Cerebellar nuclear complex (tissue), 1 donor: Measurements from ENCODE around the gene TMEM239.
"Not testable (repeated sequence)": the region's sequence is repeated elsewhere in the genome, so short reads cannot be mapped to it uniquely, and the experiment has no call there.

ENCODE experiments used
- DNase-seq, 2 experiments: peaks; one replicate each; lab custom pipeline; 2025; lab: John Stamatoyannopoulos, UW

TMEM239 gene

GRCh38 chr20:2820896-2821869, 5.0 kb downstream of the TMEM239 start:
- DNase-seq, result no peak

DNA sequence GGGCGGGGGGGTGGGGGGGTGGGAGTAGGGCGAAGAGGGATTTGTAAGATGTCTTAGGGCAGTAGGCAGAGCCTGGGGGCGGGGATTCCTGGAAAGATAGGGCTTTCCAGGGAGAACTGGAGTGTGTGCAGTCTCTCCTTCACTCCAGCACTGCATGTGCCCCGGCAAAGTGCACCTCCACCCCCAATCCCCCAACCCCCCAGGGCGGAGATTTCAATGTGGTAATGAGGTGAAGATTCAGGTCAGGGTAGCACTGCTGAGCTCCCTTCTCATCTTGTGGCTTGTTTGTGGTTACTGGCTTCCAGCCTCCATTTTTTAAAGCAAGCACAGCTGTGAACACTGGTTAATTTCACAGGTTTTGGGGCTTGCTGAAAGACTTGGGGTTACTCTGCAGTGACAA, 5.9 kb downstream of the TMEM239 start:
- no peak for DNase-seq

DNA sequence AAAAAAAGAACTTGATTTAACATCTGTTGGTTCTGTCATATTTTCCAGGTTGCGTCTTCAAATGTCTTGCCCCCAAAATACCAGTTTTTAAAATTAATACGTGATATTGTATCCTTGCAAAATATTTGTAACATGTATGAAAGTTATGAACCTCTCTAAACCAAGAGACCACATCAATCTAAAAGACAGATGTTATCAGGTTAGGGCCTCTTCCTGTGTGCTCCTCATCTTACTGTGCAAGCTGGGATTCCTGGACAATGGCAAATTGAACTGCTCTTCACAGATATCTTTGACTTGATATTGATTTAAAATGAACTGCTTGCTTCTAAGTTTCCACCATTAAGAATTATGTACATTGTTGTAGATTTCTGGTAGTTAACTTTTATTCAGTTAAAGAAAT, 9.6 kb downstream of the TMEM239 start:
- DNase-seq, result no peak

DNA sequence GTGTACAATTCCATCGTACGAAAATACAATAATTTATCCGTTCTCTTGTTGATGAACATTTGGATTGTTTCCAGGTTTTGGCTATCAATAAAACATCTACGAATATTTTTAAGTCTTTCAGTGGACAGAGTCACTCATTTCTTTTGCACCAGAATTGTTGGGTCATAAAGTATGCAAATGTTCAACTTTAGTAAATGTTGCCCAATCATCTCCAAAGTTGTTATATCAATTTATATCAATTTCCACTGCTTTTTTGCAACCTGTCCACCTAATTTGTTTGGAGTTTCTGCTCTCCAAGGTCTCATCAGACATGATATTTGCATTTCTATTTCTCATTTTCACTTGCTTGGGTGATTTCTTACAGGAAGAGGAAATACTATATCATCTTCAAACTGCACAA, 10.5 kb downstream of the TMEM239 start:
- no peak for DNase-seq

- no peak for DNase-seq
These were observed 13.2 kb downstream of the TMEM239 start for GRCh38 chr20:2829376-2829775.

- DNase-seq, result not testable (repeated sequence)
These were observed 15.0 kb downstream of the TMEM239 start for GRCh38 chr20:2831206-2831605.

- no peak for DNase-seq
These were observed 17.6 kb downstream of the TMEM239 start for GRCh38 chr20:2833761-2834160.

GRCh38 chr20:2834401-2835110, 18.4 kb downstream of the TMEM239 start:
- no peak for DNase-seq

DNA sequence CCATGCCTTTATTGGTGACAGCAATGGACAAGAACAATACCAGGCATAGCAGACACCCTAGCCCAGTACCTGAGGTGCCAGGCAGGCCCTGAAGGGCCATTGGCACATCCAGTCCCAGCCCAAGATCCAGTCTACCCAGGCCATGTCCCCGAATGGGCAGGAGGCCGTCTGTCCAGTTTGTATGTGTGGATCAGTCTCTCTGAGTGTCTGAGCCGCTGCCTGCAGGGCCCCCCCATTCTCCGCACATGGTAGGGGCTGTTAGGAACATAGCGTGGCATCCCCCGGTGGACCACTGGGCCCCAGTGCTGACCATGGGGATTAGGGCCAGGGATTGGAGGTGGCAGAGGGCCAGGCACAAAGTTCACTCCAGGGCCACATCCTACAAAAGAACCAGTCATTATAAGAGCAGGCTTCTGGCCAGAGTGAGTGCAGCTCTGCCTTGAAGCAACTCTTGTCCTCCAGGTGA, 19.2 kb downstream of the TMEM239 start:
- DNase-seq, result no peak

DNA sequence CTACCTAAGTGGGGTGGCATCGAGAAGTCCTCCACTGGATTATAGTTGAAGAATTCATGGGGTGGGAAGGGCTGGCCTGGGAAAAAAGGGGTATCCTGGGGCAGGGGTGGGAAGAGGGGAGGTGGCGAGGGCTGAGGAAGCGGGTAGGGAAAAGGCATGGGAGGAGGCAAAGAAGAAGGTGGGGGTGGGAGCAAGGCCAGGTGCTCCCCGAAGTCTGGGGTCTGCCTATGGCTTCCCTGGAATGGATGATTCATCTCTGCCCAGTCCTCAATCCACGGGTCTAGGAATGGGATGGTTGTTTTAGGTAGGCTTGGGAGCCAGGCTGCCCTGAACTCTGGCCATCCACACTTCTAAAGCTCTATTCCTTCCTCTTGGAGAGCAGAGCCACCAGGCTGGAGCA, 19.9 kb downstream of the TMEM239 start:
- no peak for DNase-seq

GRCh38 chr20:2837221-2837960, 21.2 kb downstream of the TMEM239 start:
- DNase-seq, result no peak

DNA sequence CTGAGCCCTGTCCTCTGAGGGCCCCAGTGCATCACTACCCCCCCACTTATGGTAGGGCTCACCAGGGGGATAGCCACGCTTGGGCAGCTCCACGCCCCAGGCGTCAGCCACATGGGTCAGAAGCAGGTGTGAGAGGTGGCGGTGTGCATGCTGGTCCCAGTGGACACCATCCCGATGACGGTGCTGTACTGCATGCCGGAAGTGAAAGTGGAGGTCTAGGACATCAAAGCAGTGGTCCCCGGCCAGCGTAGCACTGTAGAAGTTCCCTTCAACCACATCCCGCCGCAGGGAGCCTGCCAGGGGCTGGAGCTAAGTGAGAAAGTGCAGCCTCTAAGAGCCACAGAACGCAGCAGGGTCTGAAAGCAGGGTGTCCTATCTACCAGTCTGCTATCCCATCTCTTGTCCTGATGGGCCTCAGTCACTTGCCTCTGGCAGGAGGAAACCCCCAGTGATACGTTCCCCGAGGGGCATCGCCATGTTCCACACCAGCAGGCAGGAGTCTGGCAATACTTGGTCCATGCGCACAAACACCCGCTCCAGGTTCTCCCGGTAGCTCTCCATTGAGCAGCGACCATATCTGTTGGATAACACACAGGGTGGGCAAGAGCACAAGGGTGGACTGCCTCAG, 22.1 kb downstream of the TMEM239 start:
- no peak for DNase-seq

- DNase-seq, result no peak
These were observed 22.9 kb downstream of the TMEM239 start for GRCh38 chr20:2838847-2839671.

DNA sequence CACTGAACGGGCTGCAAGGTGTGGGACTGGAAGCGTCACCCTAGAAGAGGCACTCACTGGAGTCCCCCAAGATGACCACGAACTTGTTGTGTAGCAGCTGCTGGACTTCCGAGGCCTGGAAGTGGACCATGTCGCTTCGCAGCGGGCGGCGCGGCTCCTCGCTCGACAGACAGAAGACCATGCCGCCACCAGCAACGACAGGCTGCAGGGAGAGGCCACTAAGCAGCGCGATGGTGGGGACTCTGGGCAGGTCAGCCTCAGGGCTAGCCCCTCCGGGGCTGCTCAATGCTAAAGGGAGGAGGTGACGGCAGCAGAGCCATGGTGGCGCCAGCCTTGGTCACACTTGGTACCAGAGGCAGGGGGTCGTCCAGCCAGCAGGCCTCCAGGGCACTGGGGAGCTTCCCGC, 23.6 kb downstream of the TMEM239 start:
- no peak for DNase-seq

GRCh38 chr20:2840138-2840966, 24.2 kb downstream of the TMEM239 start, which contains the start of the genes PCED1A and VPS16:
Gene PCED1A, minus strand, starts transcription at chr20:2840655. Its CDS starts 743 bp downstream, at chr20:2839912.
Gene VPS16, plus strand, starts transcription at chr20:2840745. Its CDS starts 30 bp downstream, at chr20:2840775.
- DNase-seq, result peak in 1 of 2 experiments; percentile 63

GRCh38 chr20:2840967-2841531, 24.9 kb downstream of the TMEM239 start:
- DNase-seq, result no peak

DNA sequence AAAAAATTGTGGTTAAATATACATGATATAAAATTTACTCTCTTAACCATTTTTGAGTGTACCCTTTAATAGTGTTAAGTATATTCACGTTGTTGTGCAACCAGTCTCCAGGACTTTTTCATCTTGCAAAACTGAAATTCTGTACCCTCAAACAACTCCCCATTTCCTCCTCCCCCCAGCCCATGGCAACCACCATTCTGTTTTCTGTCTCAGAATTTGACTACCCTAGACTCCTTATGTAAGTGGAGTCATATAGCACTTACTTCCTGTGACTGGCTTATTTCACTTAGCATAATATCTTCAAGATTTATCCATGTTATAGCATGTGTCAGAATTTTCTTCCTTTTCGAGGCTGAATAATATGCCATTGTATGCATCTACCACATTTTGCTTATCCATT, 29.4 kb downstream of the TMEM239 start:
- DNase-seq, result no peak

DNA sequence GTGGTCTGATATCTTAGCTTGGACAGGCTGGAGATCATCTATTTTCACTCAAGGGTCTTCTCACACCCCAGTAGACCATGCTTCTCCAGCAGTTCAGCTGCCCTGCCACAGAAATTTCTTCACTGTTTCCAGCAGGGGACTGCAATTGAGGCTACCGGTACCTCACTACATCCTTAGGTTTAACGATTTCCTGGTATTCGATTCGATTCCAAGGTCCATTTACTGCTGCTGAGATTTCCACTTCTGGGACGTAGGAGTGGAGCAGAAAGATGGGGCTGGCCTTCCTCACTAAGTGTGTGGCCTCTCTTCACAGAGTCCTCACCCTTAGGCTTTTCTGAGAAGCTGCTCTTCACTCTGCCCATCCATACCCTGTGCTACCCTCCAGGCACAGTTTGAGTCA, 30.5 kb downstream of the TMEM239 start:
- no peak for DNase-seq

DNA sequence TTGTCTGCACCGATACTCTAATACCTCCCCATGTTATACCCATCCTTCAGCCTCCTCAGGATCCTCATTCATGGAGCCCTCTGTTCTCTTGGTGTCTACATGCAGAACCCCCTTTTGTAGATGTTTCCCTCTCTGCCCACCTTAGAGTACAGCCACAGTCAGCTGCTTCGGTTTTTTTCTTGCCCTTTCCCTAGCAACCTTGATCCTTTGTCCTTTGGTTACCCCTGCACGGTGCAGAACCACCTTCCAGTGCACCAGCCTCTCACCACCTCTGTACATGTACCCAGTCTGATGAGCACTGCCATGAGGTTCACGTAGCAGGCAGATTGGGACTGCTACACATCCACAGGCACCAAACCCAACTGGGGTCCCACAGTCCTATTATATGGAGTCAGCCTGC, 31.6 kb downstream of the TMEM239 start:
- no peak for DNase-seq
